GM21447 (cell line): Measurements from ENCODE around the gene LLPH.
A peak's percentile ranks its signal among the peaks of the same experiment; 100 is the strongest.

Experiments used
- ATAC-seq: cut with Tn5 transposase; IDR thresholded peaks from one replicate; pipeline ENCODE4 v1.9.1; 2021; ENCODE audit not compliant: unreplicated experiment

Gene LLPH

GRCh38 chr12:66103016-66103913 is 27.3 kb downstream of the LLPH start:
- ATAC-seq, result no peak

GRCh38 chr12:66092559-66093269 is 37.8 kb downstream of the LLPH start:
- ATAC-seq, result no peak

GRCh38 chr12:66090157-66090556 is 40.4 kb downstream of the LLPH start:
- no peak for ATAC-seq

- ATAC-seq, result peak; percentile 72
These were observed 43.1 kb downstream of the LLPH start for GRCh38 chr12:66087365-66087943.

- no peak for ATAC-seq
These were observed 44.6 kb downstream of the LLPH start for GRCh38 chr12:66085998-66086397.

- ATAC-seq, result no peak
These were observed 45.3 kb downstream of the LLPH start for GRCh38 chr12:66085213-66085612.

GRCh38 chr12:66083766-66084165 is 46.8 kb downstream of the LLPH start:
- no peak for ATAC-seq

- ATAC-seq, result no peak
These were observed 47.8 kb downstream of the LLPH start for GRCh38 chr12:66082744-66083143.

- no peak for ATAC-seq
These were observed 49.8 kb downstream of the LLPH start for GRCh38 chr12:66080791-66081190.

GRCh38 chr12:66077542-66077941 is 53.0 kb downstream of the LLPH start:
- ATAC-seq, result no peak

GRCh38 chr12:66074561-66074960 is 56.0 kb downstream of the LLPH start:
- ATAC-seq, result no peak

- ATAC-seq, result peak; percentile 44
These were observed 58.0 kb downstream of the LLPH start for GRCh38 chr12:66072566-66072965.

GRCh38 chr12:66072135-66072534 is 58.4 kb downstream of the LLPH start:
- peak; percentile 77 for ATAC-seq

GRCh38 chr12:66071549-66071948 is 59.0 kb downstream of the LLPH start:
- ATAC-seq, result no peak

- ATAC-seq, result no peak
These were observed 60.0 kb downstream of the LLPH start for GRCh38 chr12:66070378-66071120.

GRCh38 chr12:66066929-66067523 is 63.5 kb downstream of the LLPH start:
- peak; percentile 20 for ATAC-seq
